Spleen (tissue), 7 donors: ENCODE results near the gene FLOT2.

Experiments
- CTCF ChIP-seq, 11 experiments: fragments of 200-600 bp in 7 of 11; fragments of 450-650 bp in 4 of 11; sonication (generic) in 4 of 11; IDR thresholded peaks in 8 of 11; conservative IDR thresholded peaks in 3 of 11; 1 replicate in 7 of 11; 2 replicates in 4 of 11; pipeline versions ENCODE4 v1.4.0 to v1.8.0; 2016 to 2021; ENCODE audit warnings: antibody characterized with exemption in 11 of 11, inconsistent platforms in 4 of 11, mild to moderate bottlenecking in 1 of 11
- POLR2A ChIP-seq, 3 donors: fragments of 450-650 bp; IDR thresholded peaks; one replicate each; pipeline ENCODE4 v1.5.1; 2017; ENCODE audit warnings: antibody characterized with exemption in 3 of 3, mild to moderate bottlenecking in 1 of 3
- POLR2AphosphoS5 ChIP-seq, 3 donors: sonication (generic); formaldehyde crosslinking; IDR thresholded peaks; one replicate each; pipeline ENCODE4 v1.5.1; 2017; ENCODE audit warnings: antibody characterized with exemption in 3 of 3
- donor health status: DM: no; HTN: no; CAD: no; lungs with moderate emphysema.
- donor health status: DM: no; HTN: no; CAD: no.
- donor health status: DM: no; HTN: no; CAD: no.

DNA sequence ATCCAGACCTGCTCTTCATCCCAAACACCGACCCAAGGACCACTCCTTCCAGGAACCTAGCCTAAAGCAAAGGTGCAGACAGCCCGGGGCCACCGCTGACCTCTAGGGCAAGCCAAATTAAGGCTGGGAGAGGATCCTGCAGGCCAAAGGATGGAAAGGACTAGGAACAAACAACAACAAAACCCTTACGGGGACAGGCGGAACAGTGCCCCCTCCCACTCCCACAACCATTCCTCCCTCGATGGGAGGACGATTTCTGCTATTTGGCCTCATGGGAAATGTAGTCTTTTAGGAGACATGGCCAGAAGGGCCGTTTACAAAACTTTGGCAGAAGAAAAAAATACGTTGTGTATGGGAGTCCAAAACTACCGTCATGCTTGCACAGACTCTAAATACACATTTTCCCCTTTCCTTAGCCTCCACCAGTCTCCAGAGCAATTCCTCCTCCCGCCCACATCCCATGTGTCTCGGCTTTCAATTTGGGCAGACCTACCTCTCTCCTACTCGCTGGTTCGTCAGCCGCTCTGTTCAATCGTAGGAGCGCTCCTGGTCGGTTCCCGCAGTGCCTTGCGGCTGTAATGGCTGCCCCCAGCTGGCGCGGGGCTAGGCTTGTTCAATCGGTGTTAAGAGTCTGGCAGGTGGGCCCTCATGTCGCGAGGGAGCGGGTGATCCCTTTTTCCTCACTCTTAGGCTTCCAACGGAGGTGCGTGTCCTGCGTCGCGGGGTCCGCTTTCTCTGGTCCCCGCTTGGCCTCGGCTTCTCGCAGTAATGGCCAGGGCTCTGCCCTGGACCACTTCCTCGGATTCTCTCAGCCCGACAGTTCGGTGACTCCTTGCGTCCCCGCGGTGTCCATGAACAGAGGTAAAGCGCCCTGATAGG, 42.8 kb downstream of the FLOT2 start, which contains the start of gene ERAL1:
- TF ChIP-seq POLR2AphosphoS5 (IDR thresholded peaks at IDR 0.05) (peak; percentile 91 to 93 (median 92)), CTCF (IDR thresholded peaks at IDR 0.05 in 8 of 11, conservative IDR thresholded peaks at IDR 0.05 in 3 of 11) (no peak), POLR2A (IDR thresholded peaks at IDR 0.05) (peak in 2 of 3 donors; percentile 14 to 38)
